Measurements from ENCODE around the gene KLHL5.

The KLHL5 gene

DNA sequence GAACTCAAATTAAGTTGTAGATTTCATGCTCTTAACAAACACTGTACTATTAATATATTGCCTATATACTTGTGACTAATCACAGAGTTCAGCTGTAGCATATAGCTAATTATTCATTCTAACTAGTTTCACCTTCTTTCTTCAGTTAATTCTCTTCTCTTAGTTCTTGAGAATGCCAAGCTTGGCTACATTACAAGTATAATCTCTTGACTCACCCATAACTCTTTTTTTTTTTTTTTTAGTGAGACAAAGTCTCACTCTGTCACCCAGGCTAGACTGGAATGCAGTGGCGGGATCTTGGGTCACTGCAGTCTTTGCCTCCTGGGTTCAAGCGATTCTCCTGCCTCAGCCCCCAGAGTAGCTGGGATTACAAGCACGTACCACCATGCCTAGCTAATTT is 5.4 kb downstream of the KLHL5 start:
- Histone ChIP-seq H3K4me3 (ENCODE audit: insufficient read depth, low read length, poor library complexity, severe bottlenecking) (no peak overlapping the region), H2AFZ (ENCODE audit: low read depth, low read length, severe bottlenecking) (no peak overlapping the region), H4K20me1 (ENCODE audit: low read depth, low read length) (no peaks in the 10 kb centered on the region), H3K27ac (ENCODE audit: low read depth, low read length) (no peak overlapping the region), H3K79me2 (ENCODE audit: insufficient read depth, low read length) (peaks cover 6% of the 10 kb centered on the region; the same call in 1 of the 2 replicates), H3K9me3 (ENCODE audit: insufficient read depth, low read length) (no peaks in the 10 kb centered on the region), H3K9ac (ENCODE audit: low read length) (no peak overlapping the region), H3F3A (ENCODE audit: insufficient read depth) (no peaks in the 10 kb centered on the region; the same call in 1 of the 2 replicates), H3K27me3 (ENCODE audit: low read length) (no peaks in the 10 kb centered on the region), H3K36me3 (ENCODE audit: low read length) (no peaks in the 10 kb centered on the region), H3K9me2 (replicated peaks; ENCODE audit: insufficient read depth, low read length) (no peaks in the 10 kb centered on the region), H3K4me2 (ENCODE audit: low read depth, low read length, poor library complexity, severe bottlenecking) (no peak overlapping the region)
- TF ChIP-seq EZH2phosphoT487 (conservative IDR thresholded peaks at IDR 0.05; ENCODE audit: low read length): no peak
- TF ChIP-seq, protein P1, sequence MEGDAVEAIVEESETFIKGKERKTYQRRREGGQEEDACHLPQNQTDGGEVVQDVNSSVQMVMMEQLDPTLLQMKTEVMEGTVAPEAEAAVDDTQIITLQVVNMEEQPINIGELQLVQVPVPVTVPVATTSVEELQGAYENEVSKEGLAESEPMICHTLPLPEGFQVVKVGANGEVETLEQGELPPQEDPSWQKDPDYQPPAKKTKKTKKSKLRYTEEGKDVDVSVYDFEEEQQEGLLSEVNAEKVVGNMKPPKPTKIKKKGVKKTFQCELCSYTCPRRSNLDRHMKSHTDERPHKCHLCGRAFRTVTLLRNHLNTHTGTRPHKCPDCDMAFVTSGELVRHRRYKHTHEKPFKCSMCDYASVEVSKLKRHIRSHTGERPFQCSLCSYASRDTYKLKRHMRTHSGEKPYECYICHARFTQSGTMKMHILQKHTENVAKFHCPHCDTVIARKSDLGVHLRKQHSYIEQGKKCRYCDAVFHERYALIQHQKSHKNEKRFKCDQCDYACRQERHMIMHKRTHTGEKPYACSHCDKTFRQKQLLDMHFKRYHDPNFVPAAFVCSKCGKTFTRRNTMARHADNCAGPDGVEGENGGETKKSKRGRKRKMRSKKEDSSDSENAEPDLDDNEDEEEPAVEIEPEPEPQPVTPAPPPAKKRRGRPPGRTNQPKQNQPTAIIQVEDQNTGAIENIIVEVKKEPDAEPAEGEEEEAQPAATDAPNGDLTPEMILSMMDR (IDR thresholded peaks at IDR 0.05; ENCODE audit: insufficient read depth, low read length, poor library complexity, severe bottlenecking): no peak

DNA sequence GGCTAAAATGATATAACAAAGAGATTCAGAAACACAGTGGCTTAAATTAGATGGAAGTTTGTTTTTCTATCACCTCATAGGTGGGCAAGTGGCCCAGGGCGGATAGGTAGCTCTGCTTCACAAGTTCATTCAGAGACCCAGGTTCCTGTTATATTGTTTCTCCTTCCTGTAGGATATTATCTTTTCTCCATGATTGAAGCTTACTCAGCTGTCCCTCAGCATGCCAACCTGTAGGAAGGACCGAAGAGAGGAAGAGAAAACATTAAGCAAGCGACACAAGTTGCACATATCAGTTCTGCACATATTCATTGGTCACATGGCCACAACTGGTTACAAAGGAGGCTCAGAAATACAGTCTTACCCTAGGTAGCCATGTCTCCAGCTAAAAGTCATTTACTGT is 6.9 kb downstream of the KLHL5 start:
- Histone ChIP-seq H3K4me2 (ENCODE audit: low read depth, low read length, poor library complexity, severe bottlenecking) (no peak overlapping the region), H3K9me3 (ENCODE audit: insufficient read depth, low read length) (no peaks in the 10 kb centered on the region), H2AFZ (ENCODE audit: low read depth, low read length, severe bottlenecking) (no peak overlapping the region), H3K9ac (ENCODE audit: low read length) (no peak overlapping the region), H3K27me3 (ENCODE audit: low read length) (no peaks in the 10 kb centered on the region), H4K20me1 (ENCODE audit: low read depth, low read length) (no peaks in the 10 kb centered on the region), H3K4me3 (ENCODE audit: insufficient read depth, low read length, poor library complexity, severe bottlenecking) (no peak overlapping the region), H3K27ac (ENCODE audit: low read depth, low read length) (no peak overlapping the region), H3F3A (ENCODE audit: insufficient read depth) (no peaks in the 10 kb centered on the region), H3K79me2 (ENCODE audit: insufficient read depth, low read length) (no peaks in the 10 kb centered on the region; the same call in 1 of the 2 replicates), H3K9me2 (replicated peaks; ENCODE audit: insufficient read depth, low read length) (no peaks in the 10 kb centered on the region), H3K36me3 (ENCODE audit: low read length) (no peaks in the 10 kb centered on the region)
- TF ChIP-seq, protein P1 (IDR thresholded peaks at IDR 0.05; ENCODE audit: insufficient read depth, low read length, poor library complexity, severe bottlenecking): no peak
- TF ChIP-seq EZH2phosphoT487 (conservative IDR thresholded peaks at IDR 0.05; ENCODE audit: low read length): no peak

DNA sequence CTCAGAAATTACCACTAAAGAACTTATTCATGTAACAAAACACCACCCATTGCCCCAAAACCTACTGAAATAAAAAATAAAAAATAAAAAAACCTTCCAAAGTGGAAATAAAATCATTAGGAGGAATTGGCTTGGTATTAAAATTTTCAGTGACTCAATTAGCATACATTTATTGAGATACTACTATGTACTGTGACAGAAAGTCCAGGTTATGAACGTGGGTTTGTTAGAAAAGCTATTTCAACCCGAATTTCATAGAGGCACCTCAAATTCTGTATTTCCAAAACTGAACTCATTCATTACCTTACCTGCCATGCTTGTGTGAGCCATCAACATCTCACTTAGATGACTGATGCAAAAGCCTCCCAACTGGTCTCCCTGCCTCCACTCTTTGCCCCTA is 16.8 kb downstream of the KLHL5 start:
- H3K27ac ChIP-seq (ENCODE audit: low read depth, low read length): no peak overlapping the region
- H3F3A ChIP-seq (ENCODE audit: insufficient read depth): no peaks in the 10 kb centered on the region
- H4K20me1 ChIP-seq (ENCODE audit: low read depth, low read length): no peaks in the 10 kb centered on the region
- H2AFZ ChIP-seq (ENCODE audit: low read depth, low read length, severe bottlenecking): no peak overlapping the region
- H3K4me2 ChIP-seq (ENCODE audit: low read depth, low read length, poor library complexity, severe bottlenecking): no peak overlapping the region
- 0 out of 2 replicates have a peak, but pooled peaks cover 4% of the 10 kb centered on the region for H3K79me2 ChIP-seq (ENCODE audit: insufficient read depth, low read length)
- no peak overlapping the region for H3K9ac ChIP-seq (ENCODE audit: low read length)
- H3K9me3 ChIP-seq (ENCODE audit: insufficient read depth, low read length): no peaks in the 10 kb centered on the region
- no peak overlapping the region for H3K4me3 ChIP-seq (ENCODE audit: insufficient read depth, low read length, poor library complexity, severe bottlenecking)
- no peaks in the 10 kb centered on the region for H3K9me2 ChIP-seq (replicated peaks; ENCODE audit: insufficient read depth, low read length)
- no peaks in the 10 kb centered on the region for H3K36me3 ChIP-seq (ENCODE audit: low read length)
- TF ChIP-seq, protein P1 (IDR thresholded peaks at IDR 0.05; ENCODE audit: insufficient read depth, low read length, poor library complexity, severe bottlenecking): no peak
- TF ChIP-seq EZH2phosphoT487 (conservative IDR thresholded peaks at IDR 0.05; ENCODE audit: low read length): no peak
- H3K27me3 ChIP-seq (ENCODE audit: low read length): no peaks in the 10 kb centered on the region
